SK-N-SH (cell line): ENCODE results near the gene PTN.

Experiments used
- CTCF ChIP-seq: fragments of 200-600 bp; sonication (generic); IDR thresholded peaks from 2 replicates; pipeline ENCODE4 v1.6.1; 2017; ENCODE audit warnings: antibody characterized with exemption, mild to moderate bottlenecking, moderate library complexity
- EP300 ChIP-seq, 2 experiments: IDR thresholded peaks; 2 replicates each; pipeline versions ENCODE4 v1.4.0 to v1.6.1; 2012; ENCODE audit warnings: borderline replicate concordance in 1 of 2, low read depth in 1 of 2, low read length in 1 of 2
- FOXM1 ChIP-seq: IDR thresholded peaks from 2 replicates; pipeline ENCODE4 v1.4.0; 2012; ENCODE audit warnings: low read depth, mild to moderate bottlenecking
- JUND ChIP-seq: IDR thresholded peaks from 2 replicates; pipeline ENCODE4 v1.4.0; 2012
- MEF2A ChIP-seq: IDR thresholded peaks from 2 replicates; pipeline ENCODE4 v1.4.0; 2012; ENCODE audit warnings: low read depth, borderline replicate concordance
- NRF1 ChIP-seq: IDR thresholded peaks from 2 replicates; pipeline ENCODE4 v1.6.1; 2012; ENCODE audit warnings: low read depth, mild to moderate bottlenecking, low read length
- PBX3 ChIP-seq: IDR thresholded peaks from 2 replicates; pipeline ENCODE4; 2012
- POLR2AphosphoS5 ChIP-seq: IDR thresholded peaks from 2 replicates; pipeline ENCODE4 v1.6.1; 2012; ENCODE audit warnings: low read depth, low read length
- RCOR1 ChIP-seq: fragments of 150-350 bp; IDR thresholded peaks from 2 replicates; pipeline ENCODE4 v1.6.1; 2017; ENCODE audit warnings: antibody characterized with exemption, low read length
- RFX5 ChIP-seq: IDR thresholded peaks from 2 replicates; pipeline ENCODE4 v1.6.1; 2012; ENCODE audit warnings: mild to moderate bottlenecking, improper control_type of control experiment, low read length
- RXRA ChIP-seq: IDR thresholded peaks from 2 replicates; pipeline ENCODE4 v1.4.0; 2012; ENCODE audit warnings: low read depth, mild to moderate bottlenecking, borderline replicate concordance
- USF2 ChIP-seq: fragments of 150-350 bp; IDR thresholded peaks from 2 replicates; pipeline ENCODE4 v1.6.1; 2017; ENCODE audit warnings: antibody characterized with exemption, low read length, low read depth, borderline replicate concordance

GRCh38 chr7:137351941-137352340 is 8.4 kb upstream of the PTN start:
- no peak for TF ChIP-seq CTCF
- TF ChIP-seq EP300 (IDR thresholded peaks at IDR 0.05; ENCODE audit: borderline replicate concordance in 1 of 2, low read depth in 1 of 2, low read length in 1 of 2), result no peak
- no peak for TF ChIP-seq MEF2A
- TF ChIP-seq USF2, result no peak
- no peak for TF ChIP-seq JUND
- TF ChIP-seq FOXM1, result no peak
- TF ChIP-seq PBX3, result no peak
- no peak for TF ChIP-seq NRF1
- no peak for TF ChIP-seq RCOR1
- TF ChIP-seq POLR2AphosphoS5, result no peak
- no peak for TF ChIP-seq RFX5
- TF ChIP-seq RXRA, result no peak
